PC-3 (cell line): ENCODE measurements around the gene LIPG. TPM values are rescaled to one million over a fixed set of nuclear protein-coding genes. Genes with fewer than 3 reads are reported as not detected.

Source experiments
- ATAC-seq: fragments of 200-7000 bp; cut with Tn5 transposase; 2 replicates; pipeline ENCODE4 v1.9.1; 2020; ENCODE audit warnings: mild to moderate bottlenecking, moderate library complexity
- BruUV-seq: library from RNA; stranded (reverse); fragments of 400-500 nt; replicated peaks from 2 replicates; lab custom pipeline; 2021; lab: Mats Ljungman, UMichigan
- CTCF ChIA-PET: fragments of 300-600 bp; sonication (Branson Sonifier 250); formaldehyde crosslinking; loops from one replicate; lab custom pipeline; 2022; ENCODE audit warnings: antibody characterized with exemption; lab: Charles Lee
- POLR2A ChIA-PET: fragments of 300-600 bp; sonication (Branson Sonifier 250); formaldehyde crosslinking; loops from one replicate; lab custom pipeline; 2022; ENCODE audit warnings: antibody characterized with exemption; ENCODE audit not compliant: unreplicated experiment; lab: Charles Lee
- DNase-seq: peaks from one replicate; pipeline ENCODE4 v3.0.0-alpha.2; 2015
- H2AFZ ChIP-seq: fragments of 300-600 bp; sonication (generic); 2 replicates; pipeline ENCODE4 v1.6.0; 2016; ENCODE audit warnings: antibody characterized with exemption, low read length
- H3F3A ChIP-seq: fragments of 300-600 bp; sonication (generic); one replicate; pipeline ENCODE4 v1.6.0; 2017; ENCODE audit warnings: antibody characterized with exemption, low read length, control low read depth, mild to moderate bottlenecking; ENCODE audit not compliant: unreplicated experiment
- H3K27ac ChIP-seq: fragments of 300-600 bp; sonication (generic); 2 replicates; pipeline ENCODE4 v1.5.1; 2016; ENCODE audit warnings: mild to moderate bottlenecking, low read length
- H3K27me3 ChIP-seq: fragments of 300-600 bp; sonication (generic); 2 replicates; pipeline ENCODE4 v1.6.1; 2016; ENCODE audit warnings: low read length, mixed read lengths
- H3K36me3 ChIP-seq: fragments of 300-600 bp; sonication (generic); 2 replicates; pipeline ENCODE4 v1.6.1; 2016; ENCODE audit warnings: low read depth, mixed run types, low read length, mixed read lengths
- H3K4me1 ChIP-seq: fragments of 300-600 bp; sonication (generic); 2 replicates; pipeline ENCODE4 v1.5.1; 2016; ENCODE audit warnings: low read length; ENCODE audit not compliant: insufficient read depth
- H3K4me2 ChIP-seq: fragments of 300-600 bp; sonication (generic); 2 replicates; pipeline ENCODE4 v1.6.0; 2016; ENCODE audit warnings: low read length
- H3K4me3 ChIP-seq: fragments of 300-600 bp; sonication (generic); 2 replicates; pipeline ENCODE4 v1.5.1; 2016; ENCODE audit warnings: mild to moderate bottlenecking, low read length, mixed read lengths
- H3K79me2 ChIP-seq: fragments of 300-600 bp; sonication (generic); 2 replicates; pipeline ENCODE4 v1.6.1; 2017; ENCODE audit warnings: low read length, mixed read lengths
- H3K9ac ChIP-seq: fragments of 300-600 bp; sonication (generic); 2 replicates; pipeline ENCODE4 v1.6.0; 2016; ENCODE audit warnings: mild to moderate bottlenecking, low read length
- H3K9me2 ChIP-seq: fragments of 300-600 bp; sonication (generic); replicated peaks from 2 replicates; pipeline ENCODE4 v1.6.1; 2016; ENCODE audit warnings: mixed run types, low read length, mixed read lengths
- H3K9me3 ChIP-seq: fragments of 300-600 bp; sonication (generic); 2 replicates; pipeline ENCODE4 v1.6.1; 2016; ENCODE audit warnings: low read length, mixed read lengths
- H4K20me1 ChIP-seq: fragments of 300-600 bp; sonication (generic); 2 replicates; pipeline ENCODE4 v1.6.1; 2016; ENCODE audit warnings: low read length, mixed read lengths
- EZH2 ChIP-seq: fragments of 300-600 bp; sonication (generic); IDR thresholded peaks from one replicate; pipeline ENCODE4 v1.6.1; 2017; ENCODE audit warnings: antibody characterized with exemption, mild to moderate bottlenecking, low read length; ENCODE audit not compliant: unreplicated experiment
- EZH2phosphoT487 ChIP-seq: fragments of 300-600 bp; sonication (generic); IDR thresholded peaks from 2 replicates; pipeline ENCODE4 v1.6.1; 2018; ENCODE audit warnings: mild to moderate bottlenecking, antibody characterized with exemption, low read length, borderline replicate concordance
- intact Hi-C: fragments of 100-400 bp; cut with micrococcal nuclease; formaldehyde crosslinking; loops from 2 replicates; pipeline ENCODE4 v1.9.0; 2023
- total RNA-seq: library from RNA; depleted of rRNA; stranded (reverse); fragments of >200 nt; gene quantifications from 2 replicates; pipeline ENCODE4 v1.2.3, GENCODE V29; 2014
- TF ChIP-seq, protein P1 (sequence below): fragments of 300-600 bp; sonication (generic); conservative IDR thresholded peaks from 2 replicates; pipeline ENCODE4 v1.5.1; 2017; ENCODE audit warnings: antibody characterized with exemption, low read depth, mild to moderate bottlenecking, low read length

Gene LIPG
- total RNA-seq, 1 experiment from 2014 or later: 14.8 TPM

DNA sequence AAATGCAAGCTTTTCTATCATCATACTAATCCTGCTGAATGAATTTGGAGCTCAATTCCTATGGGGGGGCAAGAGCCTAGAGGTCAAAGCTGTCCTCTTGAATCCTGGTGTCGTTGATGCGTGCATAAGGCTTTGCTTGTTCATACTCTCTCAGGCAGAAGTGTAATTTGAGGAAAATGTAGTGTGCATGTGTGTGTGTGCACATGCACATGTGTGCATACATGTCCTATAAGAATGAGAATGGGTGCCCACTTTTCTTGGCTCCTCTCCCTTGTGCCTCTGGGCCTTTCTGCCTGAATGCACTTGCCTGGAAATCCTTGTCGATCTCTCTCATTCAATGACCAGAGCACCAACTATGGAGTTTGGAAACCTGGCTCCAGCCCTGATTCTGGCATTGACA lies 46.3 kb upstream of the LIPG start:
- H3K4me1 ChIP-seq: no peaks in the 10 kb centered on the region
- no peak overlapping the region for H2AFZ ChIP-seq
- TF ChIP-seq EZH2phosphoT487 (no peak), EZH2 (no peak)
- TF ChIP-seq, protein P1, sequence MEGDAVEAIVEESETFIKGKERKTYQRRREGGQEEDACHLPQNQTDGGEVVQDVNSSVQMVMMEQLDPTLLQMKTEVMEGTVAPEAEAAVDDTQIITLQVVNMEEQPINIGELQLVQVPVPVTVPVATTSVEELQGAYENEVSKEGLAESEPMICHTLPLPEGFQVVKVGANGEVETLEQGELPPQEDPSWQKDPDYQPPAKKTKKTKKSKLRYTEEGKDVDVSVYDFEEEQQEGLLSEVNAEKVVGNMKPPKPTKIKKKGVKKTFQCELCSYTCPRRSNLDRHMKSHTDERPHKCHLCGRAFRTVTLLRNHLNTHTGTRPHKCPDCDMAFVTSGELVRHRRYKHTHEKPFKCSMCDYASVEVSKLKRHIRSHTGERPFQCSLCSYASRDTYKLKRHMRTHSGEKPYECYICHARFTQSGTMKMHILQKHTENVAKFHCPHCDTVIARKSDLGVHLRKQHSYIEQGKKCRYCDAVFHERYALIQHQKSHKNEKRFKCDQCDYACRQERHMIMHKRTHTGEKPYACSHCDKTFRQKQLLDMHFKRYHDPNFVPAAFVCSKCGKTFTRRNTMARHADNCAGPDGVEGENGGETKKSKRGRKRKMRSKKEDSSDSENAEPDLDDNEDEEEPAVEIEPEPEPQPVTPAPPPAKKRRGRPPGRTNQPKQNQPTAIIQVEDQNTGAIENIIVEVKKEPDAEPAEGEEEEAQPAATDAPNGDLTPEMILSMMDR: no peak
- no peak overlapping the region for H3K9ac ChIP-seq
- intact Hi-C loops: no loop called here
- H3F3A ChIP-seq: no peaks in the 10 kb centered on the region
- ChIA-PET CTCF (interaction anchor here (0.5 kb wide), 1 partner anchor 346 kb away, joined by 5 read pairs; no protein-coding TSS in a partner anchor), POLR2A (no interaction called here)
- no peak overlapping the region for H3K27ac ChIP-seq
- no peak overlapping the region for H3K4me3 ChIP-seq
- H3K36me3 ChIP-seq: no peaks in the 10 kb centered on the region
- no peaks in the 10 kb centered on the region for H3K27me3 ChIP-seq
- no peaks in the 10 kb centered on the region for H3K9me2 ChIP-seq
- no peaks in the 10 kb centered on the region for H3K79me2 ChIP-seq
- BruUV-seq: no TSS peak
- H3K9me3 ChIP-seq: no peaks in the 10 kb centered on the region
- ATAC-seq (no peak), DNase-seq (no peak)
- no peaks in the 10 kb centered on the region for H4K20me1 ChIP-seq
- no peak overlapping the region for H3K4me2 ChIP-seq

DNA sequence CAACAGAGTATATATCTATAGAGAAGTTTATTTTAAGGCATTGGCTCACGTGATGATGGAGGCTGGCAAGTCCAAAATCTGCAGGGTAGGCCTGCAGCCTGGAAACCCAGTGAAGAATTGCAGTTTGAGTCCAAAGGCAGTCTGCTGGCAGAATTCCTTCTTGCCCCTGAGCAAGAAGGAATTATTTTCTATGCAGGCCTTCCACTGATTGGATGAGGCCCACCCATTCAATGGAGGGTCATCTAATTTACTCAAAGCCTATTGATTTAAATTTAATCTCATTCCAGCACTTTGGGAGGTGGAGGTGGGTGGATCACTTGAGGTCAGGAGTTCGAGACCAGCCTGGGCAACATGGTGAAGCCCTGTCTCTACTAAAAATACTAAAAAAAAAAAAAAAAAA lies 44.4 kb upstream of the LIPG start:
- intact Hi-C loops: no loop called here
- CTCF ChIA-PET: no interaction called here

More for the DNA sequence above, 44.4 kb upstream of the LIPG start:
- Histone ChIP-seq H3K27ac (no peak overlapping the region), H3K27me3 (no peaks in the 10 kb centered on the region), H3K9ac (no peak overlapping the region), H3K4me1 (peaks cover 3% of the 10 kb centered on the region; the same call in 1 of the 2 replicates), H3K36me3 (no peaks in the 10 kb centered on the region), H2AFZ (no peak overlapping the region), H3K4me2 (no peak overlapping the region), H3K79me2 (no peaks in the 10 kb centered on the region), H3K9me2 (no peaks in the 10 kb centered on the region), H3F3A (no peaks in the 10 kb centered on the region), H3K9me3 (no peaks in the 10 kb centered on the region), H3K4me3 (no peak overlapping the region), H4K20me1 (no peaks in the 10 kb centered on the region)
- ATAC-seq (no peak), DNase-seq (no peak)
- TF ChIP-seq EZH2phosphoT487 (no peak), EZH2 (no peak)
- TF ChIP-seq, protein P1: no peak
- BruUV-seq: no TSS peak
- POLR2A ChIA-PET: no interaction called here
